AG09309 (cell line): ENCODE measurements around the gene SLC26A9.
"Not testable (repeated sequence)": the region's sequence is repeated elsewhere in the genome, so short reads cannot be mapped to it uniquely, and the experiment has no call there.

Experiments used
- DNase-seq: peaks from one replicate; pipeline ENCODE4 v3.0.0-alpha.2; 2010; ENCODE audit warnings: low read depth
- H3K4me3 ChIP-seq: 2 replicates; pipeline ENCODE4 v1.5.1; 2011; ENCODE audit warnings: mild to moderate bottlenecking, low read depth, low read length, moderate library complexity; ENCODE audit not compliant: control insufficient read depth
- CTCF ChIP-seq: IDR thresholded peaks from 2 replicates; pipeline ENCODE4 v1.5.1; 2011; ENCODE audit warnings: mild to moderate bottlenecking, low read depth, low read length, inconsistent platforms; ENCODE audit not compliant: insufficient read depth, control insufficient read depth; ENCODE audit errors: missing control alignments

The SLC26A9 gene

GRCh38 chr1:205915354-205915990 lies 27.8 kb downstream of the SLC26A9 start:
- H3K4me3 ChIP-seq = no peak overlapping the region
- no peak for DNase-seq
- TF ChIP-seq CTCF = no peak

- no peak for TF ChIP-seq CTCF
- DNase-seq = no peak
Observed at GRCh38 chr1:205914730-205915129, 28.5 kb downstream of the SLC26A9 start.

GRCh38 chr1:205914155-205914507 lies 29.1 kb downstream of the SLC26A9 start:
- TF ChIP-seq CTCF = no peak
- no peak for DNase-seq
- H3K4me3 ChIP-seq = no peak overlapping the region

More at GRCh38 chr1:205914730-205915129, 28.5 kb downstream of the SLC26A9 start:
- H3K4me3 ChIP-seq = no peak overlapping the region

GRCh38 chr1:205913451-205914154 lies 29.7 kb downstream of the SLC26A9 start:
- TF ChIP-seq CTCF = no peak
- no peak overlapping the region for H3K4me3 ChIP-seq
- DNase-seq = no peak

GRCh38 chr1:205907794-205908193 lies 35.5 kb downstream of the SLC26A9 start:
- peak; percentile 78 for TF ChIP-seq CTCF
- DNase-seq = peak; percentile 21

GRCh38 chr1:205905095-205905494 lies 38.2 kb downstream of the SLC26A9 start:
- H3K4me3 ChIP-seq, DNase-seq: not testable (repeated sequence)

More at GRCh38 chr1:205907794-205908193, 35.5 kb downstream of the SLC26A9 start:
- no peak overlapping the region for H3K4me3 ChIP-seq

- no peak for DNase-seq
- no peak overlapping the region for H3K4me3 ChIP-seq
- TF ChIP-seq CTCF = no peak
Observed at GRCh38 chr1:205896351-205896750, 46.9 kb downstream of the SLC26A9 start.

GRCh38 chr1:205894119-205894518 lies 49.1 kb downstream of the SLC26A9 start:
- DNase-seq, H3K4me3 ChIP-seq: not testable (repeated sequence)

GRCh38 chr1:205892175-205892574 lies 51.1 kb downstream of the SLC26A9 start:
- not testable (repeated sequence) for DNase-seq, H3K4me3 ChIP-seq

- not testable (repeated sequence) for H3K4me3 ChIP-seq, DNase-seq
Observed at GRCh38 chr1:205891481-205891880, 51.8 kb downstream of the SLC26A9 start.

- H3K4me3 ChIP-seq, DNase-seq: not testable (repeated sequence)
Observed at GRCh38 chr1:205890631-205891030, 52.6 kb downstream of the SLC26A9 start.
